ENCODE measurements around the gene RNASE3. TPM values are rescaled to one million over a fixed set of nuclear protein-coding genes. Genes with fewer than 3 reads are reported as not detected.
A peak's percentile ranks its signal among the peaks of the same experiment; 100 is the strongest.
"Not testable (repeated sequence)": the region's sequence is repeated elsewhere in the genome, so short reads cannot be mapped to it uniquely, and the experiment has no call there.

The RNASE3 gene
- polyA plus RNA-seq (2013, experiment 1 of 2; ENCODE audit: insufficient read length), result not detected
- polyA plus RNA-seq (2013, experiment 2 of 2; ENCODE audit: insufficient read length), result not detected

GRCh38 chr14:20891126-20891825 lies at the start of gene RNASE3:
RNASE3 (plus strand) TSS chr14:20891385; CDS start chr14:20891687, 302 bp downstream.
- not testable (repeated sequence) for DNase-seq

- DNase-seq, result no peak
Measured at GRCh38 chr14:20846560-20846959, 44.6 kb upstream of the RNASE3 start.

- DNase-seq, result peak; percentile 21
Measured at GRCh38 chr14:20848316-20848954, 42.8 kb upstream of the RNASE3 start.

- no peak for DNase-seq
Measured at GRCh38 chr14:20848955-20849570, 42.1 kb upstream of the RNASE3 start.

- no peak for DNase-seq
Measured at GRCh38 chr14:20853042-20853441, 38.1 kb upstream of the RNASE3 start.

- DNase-seq, result peak; percentile 56
Measured at GRCh38 chr14:20855652-20856291, 35.4 kb upstream of the RNASE3 start.

- DNase-seq, result no peak
Measured at GRCh38 chr14:20857207-20857606, 34.0 kb upstream of the RNASE3 start.

GRCh38 chr14:20857630-20858261 lies 33.4 kb upstream of the RNASE3 start:
- DNase-seq, result peak; percentile 53

GRCh38 chr14:20866194-20866593 lies 25.0 kb upstream of the RNASE3 start:
- DNase-seq, result no peak

- peak; percentile 2 for DNase-seq
Measured at GRCh38 chr14:20866963-20867362, 24.2 kb upstream of the RNASE3 start.

GRCh38 chr14:20873370-20874177 lies 17.6 kb upstream of the RNASE3 start:
- DNase-seq, result peak; percentile 70

GRCh38 chr14:20877016-20877415 lies 14.2 kb upstream of the RNASE3 start:
- DNase-seq, result no peak

GRCh38 chr14:20878695-20879094 lies 12.5 kb upstream of the RNASE3 start:
- no peak for DNase-seq

- DNase-seq, result not testable (repeated sequence)
Measured at GRCh38 chr14:20881229-20881628, 10.0 kb upstream of the RNASE3 start.

- DNase-seq, result not testable (repeated sequence)
Measured at GRCh38 chr14:20882787-20883186, 8.4 kb upstream of the RNASE3 start.

- not testable (repeated sequence) for DNase-seq
Measured at GRCh38 chr14:20888411-20888810, 2.8 kb upstream of the RNASE3 start.

- not testable (repeated sequence) for DNase-seq
Measured at GRCh38 chr14:20895322-20895721, 4.1 kb downstream of the RNASE3 start.

GRCh38 chr14:20904393-20905029 lies 13.3 kb downstream of the RNASE3 start:
- DNase-seq, result no peak

GRCh38 chr14:20905676-20906075 lies 14.5 kb downstream of the RNASE3 start:
- no peak for DNase-seq

- no peak for DNase-seq
Measured at GRCh38 chr14:20907214-20907613, 16.0 kb downstream of the RNASE3 start.

GRCh38 chr14:20910822-20911221 lies 19.6 kb downstream of the RNASE3 start:
- DNase-seq, result not testable (repeated sequence)
